Measurements from ENCODE around the gene GALR2.
"Not testable (repeated sequence)": the region's sequence is repeated elsewhere in the genome, so short reads cannot be mapped to it uniquely, and the experiment has no call there.

The GALR2 gene

GRCh38 chr17:76071531-76072147 is 2.9 kb upstream of the GALR2 start:
- no peak for TF ChIP-seq CTCF (conservative IDR thresholded peaks at IDR 0.05; ENCODE audit: low read depth, low read length)
- peak overlapping the region; percentile 96 for H3K4me3 ChIP-seq (ENCODE audit: low read length)
- no peak for DNase-seq (ENCODE audit: low read depth)

GRCh38 chr17:76072148-76072858 is 2.3 kb upstream of the GALR2 start, which contains the start of gene SRP68:
TSS of gene SRP68 (minus strand) at chr17:76072517. CDS start at chr17:76072491, 26 bp downstream.
- no peak for TF ChIP-seq CTCF (conservative IDR thresholded peaks at IDR 0.05; ENCODE audit: low read depth, low read length)

GRCh38 chr17:76075364-76076145 is 974 bp downstream of the GALR2 start:
- H3K4me3 ChIP-seq (ENCODE audit: low read length) = no peak overlapping the region
- TF ChIP-seq CTCF (conservative IDR thresholded peaks at IDR 0.05; ENCODE audit: low read depth, low read length) = peak; percentile 22
- no peak for DNase-seq (ENCODE audit: low read depth)

More at GRCh38 chr17:76072148-76072858, 2.3 kb upstream of the GALR2 start, which contains the start of gene SRP68:
- peak; percentile 81 for DNase-seq (ENCODE audit: low read depth)
- H3K4me3 ChIP-seq (ENCODE audit: low read length) = peak within 1 kb of the TSS; percentile 96

GRCh38 chr17:76076146-76076764 is 1.7 kb downstream of the GALR2 start:
- DNase-seq (ENCODE audit: low read depth) = no peak
- TF ChIP-seq CTCF (conservative IDR thresholded peaks at IDR 0.05; ENCODE audit: low read depth, low read length) = no peak
- H3K4me3 ChIP-seq (ENCODE audit: low read length) = no peak overlapping the region

- DNase-seq (ENCODE audit: low read depth) = no peak
- no peak for TF ChIP-seq CTCF (conservative IDR thresholded peaks at IDR 0.05; ENCODE audit: low read depth, low read length)
- no peak overlapping the region for H3K4me3 ChIP-seq (ENCODE audit: low read length)
Observed at GRCh38 chr17:76076765-76077583, 2.4 kb downstream of the GALR2 start.

- no peak overlapping the region for H3K4me3 ChIP-seq (ENCODE audit: low read length)
- no peak for DNase-seq (ENCODE audit: low read depth)
- TF ChIP-seq CTCF (conservative IDR thresholded peaks at IDR 0.05; ENCODE audit: low read depth, low read length) = no peak
Observed at GRCh38 chr17:76077584-76078110, 3.1 kb downstream of the GALR2 start.

GRCh38 chr17:76078370-76078769 is 3.8 kb downstream of the GALR2 start:
- not testable (repeated sequence) for H3K4me3 ChIP-seq (ENCODE audit: low read length); DNase-seq (ENCODE audit: low read depth)
